ENCODE results near the gene GRAMD2B.

GRAMD2B gene

GRCh38 chr5:126471875-126472537, 48.8 kb downstream of the GRAMD2B start:
- TF ChIP-seq CEBPB (IDR thresholded peaks at IDR 0.05) (no peak), TEAD4 (IDR thresholded peaks at IDR 0.05) (peak; percentile 59; the same call in 1 of the 2 replicates), EP300 (IDR thresholded peaks at IDR 0.05; ENCODE audit: borderline replicate concordance) (peak; percentile 48; the same call in 1 of the 2 replicates), MAX (IDR thresholded peaks at IDR 0.05) (no peak)

GRCh38 chr5:126472538-126472889, 49.3 kb downstream of the GRAMD2B start:
- TF ChIP-seq TEAD4 (IDR thresholded peaks at IDR 0.05) (no peak), TAF1 (IDR thresholded peaks at IDR 0.05; ENCODE audit: low read depth) (no peak), EP300 (IDR thresholded peaks at IDR 0.05; ENCODE audit: borderline replicate concordance) (no peak)

DNA sequence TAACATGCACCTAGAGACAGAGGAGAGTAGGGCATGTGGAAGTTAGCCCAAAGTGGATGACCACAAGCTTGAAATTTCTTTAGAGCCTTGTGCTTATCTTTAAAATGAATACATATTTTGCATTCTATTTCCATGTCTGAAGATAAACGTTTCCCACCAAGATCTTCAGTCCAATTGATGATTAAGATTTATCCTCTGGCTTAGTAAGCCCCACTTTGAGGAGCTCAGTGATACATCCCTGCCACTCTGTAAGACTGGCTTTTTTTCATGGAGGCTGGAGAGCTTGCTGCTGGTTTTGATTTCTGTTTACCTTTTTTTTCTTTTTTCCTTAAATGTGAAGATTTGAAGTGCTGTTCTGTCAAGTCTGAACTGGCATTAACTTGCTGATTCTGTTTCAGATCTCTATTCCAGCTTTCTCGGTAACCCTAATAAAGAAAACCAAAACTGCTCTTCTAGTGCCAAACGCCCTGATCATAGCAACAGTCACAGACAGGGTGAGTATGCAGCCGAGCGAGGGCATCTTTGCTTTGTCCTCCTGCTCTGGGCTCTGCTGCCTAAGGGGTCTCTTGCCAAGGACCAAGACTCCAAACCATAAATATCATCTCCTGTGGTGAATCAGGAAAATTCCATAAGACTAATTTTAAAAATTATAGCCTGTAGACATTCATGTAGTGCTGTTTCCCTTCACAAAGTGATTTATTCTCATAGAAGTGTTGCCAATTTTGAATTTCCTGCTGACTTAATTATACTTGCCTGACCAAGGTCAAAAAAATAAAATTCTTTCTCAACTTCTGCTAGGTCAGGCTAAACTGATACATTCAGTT, 54.3 kb downstream of the GRAMD2B start:
- TF ChIP-seq NFIC (IDR thresholded peaks at IDR 0.05) (peak; percentile 39; the same call in 1 of the 2 replicates), TCF12 (IDR thresholded peaks at IDR 0.05; ENCODE audit: low read depth) (no peak)
- TF ChIP-seq, protein P1, sequence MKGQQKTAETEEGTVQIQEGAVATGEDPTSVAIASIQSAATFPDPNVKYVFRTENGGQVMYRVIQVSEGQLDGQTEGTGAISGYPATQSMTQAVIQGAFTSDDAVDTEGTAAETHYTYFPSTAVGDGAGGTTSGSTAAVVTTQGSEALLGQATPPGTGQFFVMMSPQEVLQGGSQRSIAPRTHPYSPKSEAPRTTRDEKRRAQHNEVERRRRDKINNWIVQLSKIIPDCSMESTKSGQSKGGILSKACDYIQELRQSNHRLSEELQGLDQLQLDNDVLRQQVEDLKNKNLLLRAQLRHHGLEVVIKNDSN (IDR thresholded peaks at IDR 0.05), result no peak

GRCh38 chr5:126479810-126480209, 56.6 kb downstream of the GRAMD2B start:
- TF ChIP-seq RAD21 (IDR thresholded peaks at IDR 0.05; ENCODE audit: low read depth) (no peak), CEBPB (IDR thresholded peaks at IDR 0.05) (no peak), FOXM1 (IDR thresholded peaks at IDR 0.05; ENCODE audit: borderline replicate concordance, low read depth) (no peak), TCF12 (IDR thresholded peaks at IDR 0.05; ENCODE audit: low read depth) (no peak), CREB1 (IDR thresholded peaks at IDR 0.05; ENCODE audit: low read depth) (no peak), TAF1 (IDR thresholded peaks at IDR 0.05; ENCODE audit: low read depth) (no peak), NFIC (IDR thresholded peaks at IDR 0.05) (no peak), EP300 (IDR thresholded peaks at IDR 0.05; ENCODE audit: borderline replicate concordance) (no peak), TEAD4 (IDR thresholded peaks at IDR 0.05) (no peak), ZBTB7A (IDR thresholded peaks at IDR 0.05; ENCODE audit: low read depth) (no peak), YY1 (IDR thresholded peaks at IDR 0.05; ENCODE audit: low read depth) (no peak), MAX (IDR thresholded peaks at IDR 0.05) (no peak), EGR1 (IDR thresholded peaks at IDR 0.05) (no peak)
- TF ChIP-seq, protein P2, sequence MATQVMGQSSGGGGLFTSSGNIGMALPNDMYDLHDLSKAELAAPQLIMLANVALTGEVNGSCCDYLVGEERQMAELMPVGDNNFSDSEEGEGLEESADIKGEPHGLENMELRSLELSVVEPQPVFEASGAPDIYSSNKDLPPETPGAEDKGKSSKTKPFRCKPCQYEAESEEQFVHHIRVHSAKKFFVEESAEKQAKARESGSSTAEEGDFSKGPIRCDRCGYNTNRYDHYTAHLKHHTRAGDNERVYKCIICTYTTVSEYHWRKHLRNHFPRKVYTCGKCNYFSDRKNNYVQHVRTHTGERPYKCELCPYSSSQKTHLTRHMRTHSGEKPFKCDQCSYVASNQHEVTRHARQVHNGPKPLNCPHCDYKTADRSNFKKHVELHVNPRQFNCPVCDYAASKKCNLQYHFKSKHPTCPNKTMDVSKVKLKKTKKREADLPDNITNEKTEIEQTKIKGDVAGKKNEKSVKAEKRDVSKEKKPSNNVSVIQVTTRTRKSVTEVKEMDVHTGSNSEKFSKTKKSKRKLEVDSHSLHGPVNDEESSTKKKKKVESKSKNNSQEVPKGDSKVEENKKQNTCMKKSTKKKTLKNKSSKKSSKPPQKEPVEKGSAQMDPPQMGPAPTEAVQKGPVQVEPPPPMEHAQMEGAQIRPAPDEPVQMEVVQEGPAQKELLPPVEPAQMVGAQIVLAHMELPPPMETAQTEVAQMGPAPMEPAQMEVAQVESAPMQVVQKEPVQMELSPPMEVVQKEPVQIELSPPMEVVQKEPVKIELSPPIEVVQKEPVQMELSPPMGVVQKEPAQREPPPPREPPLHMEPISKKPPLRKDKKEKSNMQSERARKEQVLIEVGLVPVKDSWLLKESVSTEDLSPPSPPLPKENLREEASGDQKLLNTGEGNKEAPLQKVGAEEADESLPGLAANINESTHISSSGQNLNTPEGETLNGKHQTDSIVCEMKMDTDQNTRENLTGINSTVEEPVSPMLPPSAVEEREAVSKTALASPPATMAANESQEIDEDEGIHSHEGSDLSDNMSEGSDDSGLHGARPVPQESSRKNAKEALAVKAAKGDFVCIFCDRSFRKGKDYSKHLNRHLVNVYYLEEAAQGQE (IDR thresholded peaks at IDR 0.05; ENCODE audit: low read depth), result no peak
- TF ChIP-seq, protein P1 (IDR thresholded peaks at IDR 0.05), result no peak

- TF ChIP-seq NFIC (IDR thresholded peaks at IDR 0.05), result no peak
- no peak for TF ChIP-seq MAX (IDR thresholded peaks at IDR 0.05)
- TF ChIP-seq RAD21 (IDR thresholded peaks at IDR 0.05; ENCODE audit: low read depth), result no peak
- no peak for TF ChIP-seq YY1 (IDR thresholded peaks at IDR 0.05; ENCODE audit: low read depth)
- no peak for TF ChIP-seq FOXM1 (IDR thresholded peaks at IDR 0.05; ENCODE audit: borderline replicate concordance, low read depth)
- TF ChIP-seq TCF12 (IDR thresholded peaks at IDR 0.05; ENCODE audit: low read depth), result no peak
- no peak for TF ChIP-seq EP300 (IDR thresholded peaks at IDR 0.05; ENCODE audit: borderline replicate concordance)
- TF ChIP-seq TEAD4 (IDR thresholded peaks at IDR 0.05), result no peak
- TF ChIP-seq, protein P1 (IDR thresholded peaks at IDR 0.05), result no peak
Observed at GRCh38 chr5:126480824-126481223, 57.6 kb downstream of the GRAMD2B start.

- TF ChIP-seq EGR1 (IDR thresholded peaks at IDR 0.05) (no peak), ZBTB7A (IDR thresholded peaks at IDR 0.05; ENCODE audit: low read depth) (no peak), FOXM1 (IDR thresholded peaks at IDR 0.05; ENCODE audit: borderline replicate concordance, low read depth) (no peak), YY1 (IDR thresholded peaks at IDR 0.05; ENCODE audit: low read depth) (no peak), TEAD4 (IDR thresholded peaks at IDR 0.05) (no peak), CEBPB (IDR thresholded peaks at IDR 0.05) (no peak)
Observed at GRCh38 chr5:126481243-126481642, 58.0 kb downstream of the GRAMD2B start.

GRCh38 chr5:126482591-126482990, 59.4 kb downstream of the GRAMD2B start:
- TF ChIP-seq ZBTB7A (IDR thresholded peaks at IDR 0.05; ENCODE audit: low read depth) (no peak), MAX (IDR thresholded peaks at IDR 0.05) (no peak), CEBPB (IDR thresholded peaks at IDR 0.05) (no peak), TAF1 (IDR thresholded peaks at IDR 0.05; ENCODE audit: low read depth) (no peak), TEAD4 (IDR thresholded peaks at IDR 0.05) (no peak), EP300 (IDR thresholded peaks at IDR 0.05; ENCODE audit: borderline replicate concordance) (no peak), FOXM1 (IDR thresholded peaks at IDR 0.05; ENCODE audit: borderline replicate concordance, low read depth) (no peak), CREB1 (IDR thresholded peaks at IDR 0.05; ENCODE audit: low read depth) (no peak), EGR1 (IDR thresholded peaks at IDR 0.05) (no peak), RAD21 (IDR thresholded peaks at IDR 0.05; ENCODE audit: low read depth) (no peak), YY1 (IDR thresholded peaks at IDR 0.05; ENCODE audit: low read depth) (no peak), NFIC (IDR thresholded peaks at IDR 0.05) (no peak)
- TF ChIP-seq, protein P2 (IDR thresholded peaks at IDR 0.05; ENCODE audit: low read depth), result no peak
- TF ChIP-seq, protein P1 (IDR thresholded peaks at IDR 0.05), result no peak

Data from Ishikawa (cell line).